ENCODE results near the gene FLCN. TPM values are rescaled to one million over a fixed set of nuclear protein-coding genes. Genes with fewer than 3 reads are reported as not detected.

FLCN gene
- total and polyA plus RNA-seq, 8 donors = 14.1 to 42.1 (median 18.0) TPM

DNA sequence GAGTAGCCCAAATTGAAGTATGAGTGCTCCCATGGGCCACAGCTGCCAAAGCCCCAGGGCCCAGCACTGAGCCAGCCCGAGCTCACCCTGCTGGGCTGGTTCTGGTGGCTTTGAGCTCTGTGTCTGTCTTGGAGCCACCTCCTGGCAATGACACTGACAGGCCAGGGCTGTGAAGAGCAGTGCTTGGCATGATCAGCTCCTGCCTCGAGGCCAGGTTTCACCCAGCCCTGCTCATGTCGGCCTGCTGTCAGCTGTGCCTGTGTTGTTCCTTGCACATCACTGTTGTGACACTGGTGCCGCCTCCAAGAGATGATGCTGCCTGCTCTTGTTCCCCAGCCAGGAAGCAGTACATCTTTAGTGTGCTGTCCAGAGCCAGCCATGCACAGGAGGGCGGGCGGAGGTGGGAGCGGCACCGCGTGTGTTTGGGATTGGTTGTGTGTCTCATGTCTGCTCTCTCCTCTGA lies 56.8 kb downstream of the FLCN start:
- Histone ChIP-seq H3K27ac (no peak overlapping the region), H3K36me3 (peaks cover 0 to 82% (median 38%) of the 10 kb centered on the region in 3 donors), H3K9me3 (no peaks in the 10 kb centered on the region), H3K4me1 (no peaks in the 10 kb centered on the region), H3K4me3 (no peak overlapping the region), H3K27me3 (no peaks in the 10 kb centered on the region)
- intact Hi-C loops (cut with DNase I) = no loop called here
- no peak for ATAC-seq
- no peak for DNase-seq
- WGBS, 2 donors = 91 to 95% methylated on average over 9 of the region's 9 CpGs
- no peak for FAIRE-seq
- TF ChIP-seq, protein P1, sequence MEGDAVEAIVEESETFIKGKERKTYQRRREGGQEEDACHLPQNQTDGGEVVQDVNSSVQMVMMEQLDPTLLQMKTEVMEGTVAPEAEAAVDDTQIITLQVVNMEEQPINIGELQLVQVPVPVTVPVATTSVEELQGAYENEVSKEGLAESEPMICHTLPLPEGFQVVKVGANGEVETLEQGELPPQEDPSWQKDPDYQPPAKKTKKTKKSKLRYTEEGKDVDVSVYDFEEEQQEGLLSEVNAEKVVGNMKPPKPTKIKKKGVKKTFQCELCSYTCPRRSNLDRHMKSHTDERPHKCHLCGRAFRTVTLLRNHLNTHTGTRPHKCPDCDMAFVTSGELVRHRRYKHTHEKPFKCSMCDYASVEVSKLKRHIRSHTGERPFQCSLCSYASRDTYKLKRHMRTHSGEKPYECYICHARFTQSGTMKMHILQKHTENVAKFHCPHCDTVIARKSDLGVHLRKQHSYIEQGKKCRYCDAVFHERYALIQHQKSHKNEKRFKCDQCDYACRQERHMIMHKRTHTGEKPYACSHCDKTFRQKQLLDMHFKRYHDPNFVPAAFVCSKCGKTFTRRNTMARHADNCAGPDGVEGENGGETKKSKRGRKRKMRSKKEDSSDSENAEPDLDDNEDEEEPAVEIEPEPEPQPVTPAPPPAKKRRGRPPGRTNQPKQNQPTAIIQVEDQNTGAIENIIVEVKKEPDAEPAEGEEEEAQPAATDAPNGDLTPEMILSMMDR (IDR thresholded peaks at IDR 0.05) = no peak

DNA sequence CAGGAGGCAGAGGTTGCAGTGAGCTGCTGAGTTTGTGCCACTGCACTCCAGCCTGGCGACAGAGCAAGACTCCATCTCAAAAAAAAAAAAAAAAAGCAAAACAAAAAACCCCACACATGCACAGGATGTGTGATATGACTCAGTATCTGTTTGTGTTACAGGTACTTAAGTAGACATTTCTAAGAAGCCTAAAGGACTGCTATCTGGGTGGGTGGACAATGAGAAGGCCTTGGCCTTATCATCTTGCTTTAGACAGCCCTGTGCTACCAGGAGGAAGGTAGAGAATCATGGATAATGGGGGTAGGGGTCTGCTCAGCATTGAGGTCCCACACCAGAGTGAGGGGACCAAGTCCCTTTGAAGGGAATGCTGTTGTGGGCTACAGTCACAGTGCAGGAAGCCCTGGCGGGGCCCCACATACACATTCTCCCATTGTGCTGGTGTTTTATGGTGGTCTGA lies 57.6 kb downstream of the FLCN start:
- ATAC-seq = no peak
- 93 to 100% methylated on average over 2 of the region's 2 CpGs for WGBS, 2 donors
- H3K4me1 ChIP-seq = no peaks in the 10 kb centered on the region
- no peak for FAIRE-seq
- H3K4me3 ChIP-seq = no peak overlapping the region
- TF ChIP-seq, protein P1 (IDR thresholded peaks at IDR 0.05) = no peak
- H3K36me3 ChIP-seq = peaks cover 0 to 87% (median 40%) of the 10 kb centered on the region in 3 donors
- DNase-seq = no peak
- no peaks in the 10 kb centered on the region for H3K27me3 ChIP-seq
- H3K9me3 ChIP-seq = no peaks in the 10 kb centered on the region
- no peak overlapping the region for H3K27ac ChIP-seq
- intact Hi-C loops (cut with DNase I) = no loop called here

DNA sequence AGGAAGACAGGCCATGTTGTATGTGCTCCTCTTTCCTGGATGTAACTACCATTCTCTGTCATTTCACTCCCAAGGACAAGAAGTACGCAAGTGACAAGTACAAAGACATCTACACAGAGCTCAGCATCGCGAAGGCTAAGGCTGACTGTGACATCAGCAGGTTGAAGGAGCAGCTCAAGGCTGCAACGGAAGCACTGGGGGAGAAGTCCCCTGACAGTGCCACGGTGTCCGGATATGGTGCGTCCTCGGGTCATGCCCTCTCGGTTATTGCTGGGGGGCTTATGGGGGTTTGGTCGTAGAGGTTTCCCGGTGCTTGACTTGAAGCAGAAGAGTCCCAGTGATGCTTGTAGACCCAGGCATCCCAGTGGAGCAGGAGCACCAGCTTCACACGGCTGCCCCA lies 59.8 kb downstream of the FLCN start:
- no peak for ATAC-seq
- TF ChIP-seq, protein P1 (IDR thresholded peaks at IDR 0.05) = no peak
- peaks cover 7 to 91% (median 54%) of the 10 kb centered on the region in 3 donors for H3K36me3 ChIP-seq
- no peak overlapping the region for H3K27ac ChIP-seq
- H3K27me3 ChIP-seq = no peaks in the 10 kb centered on the region
- no peak for FAIRE-seq
- no peak overlapping the region for H3K4me3 ChIP-seq
- no peaks in the 10 kb centered on the region for H3K9me3 ChIP-seq
- no peaks in the 10 kb centered on the region for H3K4me1 ChIP-seq
- no peak for DNase-seq
- WGBS, 2 donors = 93% methylated on average over 12 of the region's 12 CpGs
- intact Hi-C loops (cut with DNase I) = no loop called here

DNA sequence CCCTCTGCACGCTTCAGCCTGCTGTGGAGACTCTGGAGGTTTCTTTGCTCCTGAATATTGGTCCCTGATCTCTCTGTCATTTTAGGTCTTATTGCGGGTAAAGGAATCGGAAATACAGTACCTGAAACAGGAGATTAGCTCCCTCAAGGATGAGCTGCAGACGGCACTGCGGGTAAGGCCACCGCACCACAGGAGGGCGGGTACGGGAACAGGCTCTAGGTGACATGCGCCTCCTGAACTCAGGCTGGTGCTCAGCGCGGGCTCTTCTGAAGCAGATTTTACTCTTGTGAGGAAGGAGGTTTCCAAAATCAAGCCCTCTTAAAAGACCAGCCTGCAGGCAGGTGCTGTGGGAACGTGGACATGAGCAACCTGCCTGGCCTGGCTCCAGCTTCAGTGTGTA lies 60.6 kb downstream of the FLCN start:
- H3K4me1 ChIP-seq = no peaks in the 10 kb centered on the region
- 94 to 95% methylated on average over 12 of the region's 12 CpGs for WGBS, 2 donors

DNA sequence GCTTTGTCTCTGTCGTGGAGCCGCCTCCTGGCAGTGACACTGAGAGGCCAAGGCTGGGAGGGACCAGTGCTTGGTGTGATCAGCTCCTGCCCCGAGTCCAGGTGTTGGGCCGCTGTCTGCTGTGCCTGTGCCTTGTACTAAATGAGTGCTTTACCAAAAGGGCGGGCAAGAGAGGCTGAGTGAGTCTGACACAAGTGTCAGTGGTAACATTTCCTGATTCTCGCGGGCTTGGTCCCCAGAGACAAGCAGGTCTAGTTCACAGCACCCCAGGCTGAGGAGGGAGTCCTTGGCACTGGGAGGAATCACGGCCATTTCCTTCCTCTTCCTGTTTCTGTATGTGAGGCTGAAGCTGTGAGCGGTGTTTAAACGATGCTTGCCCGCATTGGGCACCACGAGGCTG lies 61.1 kb downstream of the FLCN start:
- no peak for FAIRE-seq
- intact Hi-C loops (cut with DNase I) = no loop called here
- Histone ChIP-seq H3K9me3 (no peaks in the 10 kb centered on the region), H3K27ac (no peak overlapping the region), H3K4me3 (no peak overlapping the region), H3K27me3 (no peaks in the 10 kb centered on the region), H3K36me3 (peaks cover 7 to 86% (median 58%) of the 10 kb centered on the region in 3 donors), H3K4me1 (no peaks in the 10 kb centered on the region)
- no peak for DNase-seq
- TF ChIP-seq, protein P1 (IDR thresholded peaks at IDR 0.05) = no peak
- ATAC-seq = no peak
- 85 to 88% methylated on average over 12 of the region's 12 CpGs for WGBS, 2 donors

More for the DNA sequence above, 60.6 kb downstream of the FLCN start:
- Histone ChIP-seq H3K27ac (no peak overlapping the region), H3K36me3 (peaks cover 7 to 86% (median 60%) of the 10 kb centered on the region in 3 donors), H3K4me3 (no peak overlapping the region), H3K27me3 (no peaks in the 10 kb centered on the region), H3K9me3 (no peaks in the 10 kb centered on the region)
- FAIRE-seq (no peak), ATAC-seq (no peak), DNase-seq (no peak)
- intact Hi-C loops (cut with DNase I) = no loop called here
- TF ChIP-seq, protein P1 (IDR thresholded peaks at IDR 0.05) = no peak
